Non-pigmented ciliary epithelial cell (primary cell): Measurements from ENCODE around the gene SKIC8.
"Not testable (repeated sequence)": the region's sequence is repeated elsewhere in the genome, so short reads cannot be mapped to it uniquely, and the experiment has no call there.

Experiments used
- DNase-seq: peaks from one replicate; pipeline ENCODE4 v3.0.0-alpha.2; 2010; ENCODE audit warnings: low read depth

SKIC8 gene

GRCh38 chr15:78251136-78251535 is 48.3 kb downstream of the SKIC8 start:
- no peak for DNase-seq

DNA sequence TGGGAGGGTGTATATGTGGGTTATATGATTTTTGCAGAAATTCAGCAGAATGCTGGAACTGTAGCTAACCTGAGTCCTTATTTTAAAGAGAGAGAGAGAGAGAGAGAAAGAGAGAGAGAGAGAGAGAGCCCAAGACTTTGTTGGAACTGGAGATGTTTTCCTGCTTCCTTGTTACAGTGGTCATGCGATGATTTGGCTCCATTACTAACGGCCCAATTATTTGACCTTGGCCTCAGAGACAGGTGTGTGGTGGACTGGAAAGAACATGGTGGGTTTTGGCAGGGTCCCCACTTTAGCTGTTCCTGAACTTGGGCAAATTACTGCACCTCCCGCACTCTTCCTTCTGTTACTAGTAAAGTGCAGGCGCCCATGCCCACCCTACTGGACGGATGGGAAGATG is 50.3 kb downstream of the SKIC8 start:
- DNase-seq: no peak

- DNase-seq: no peak
These were observed 51.5 kb downstream of the SKIC8 start for GRCh38 chr15:78247911-78248310.

- not testable (repeated sequence) for DNase-seq
These were observed 53.3 kb downstream of the SKIC8 start for GRCh38 chr15:78245976-78246620.

DNA sequence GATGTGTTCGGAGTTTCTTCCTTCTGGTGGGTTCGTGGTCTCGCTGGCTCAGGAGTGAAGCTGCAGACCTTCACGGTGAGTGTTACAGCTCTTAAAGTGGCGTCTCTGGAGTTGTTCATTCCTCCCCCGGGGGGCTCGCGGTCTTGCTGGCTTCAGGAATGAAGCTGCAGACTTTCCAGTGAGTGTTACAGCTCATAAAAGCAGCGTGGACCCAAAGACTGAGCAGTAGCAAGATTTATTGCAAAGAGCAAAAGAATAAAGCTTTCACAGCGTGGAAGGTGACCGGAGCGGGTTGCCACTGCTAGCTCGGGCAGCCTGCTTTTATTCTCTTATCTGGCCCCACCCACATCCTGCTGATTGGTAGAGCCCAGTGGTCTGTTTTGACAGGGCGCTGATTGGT is 54.0 kb downstream of the SKIC8 start:
- DNase-seq: not testable (repeated sequence)

GRCh38 chr15:78244893-78245292 is 54.5 kb downstream of the SKIC8 start:
- no peak for DNase-seq

- DNase-seq: no peak
These were observed 55.3 kb downstream of the SKIC8 start for GRCh38 chr15:78244101-78244500.

DNA sequence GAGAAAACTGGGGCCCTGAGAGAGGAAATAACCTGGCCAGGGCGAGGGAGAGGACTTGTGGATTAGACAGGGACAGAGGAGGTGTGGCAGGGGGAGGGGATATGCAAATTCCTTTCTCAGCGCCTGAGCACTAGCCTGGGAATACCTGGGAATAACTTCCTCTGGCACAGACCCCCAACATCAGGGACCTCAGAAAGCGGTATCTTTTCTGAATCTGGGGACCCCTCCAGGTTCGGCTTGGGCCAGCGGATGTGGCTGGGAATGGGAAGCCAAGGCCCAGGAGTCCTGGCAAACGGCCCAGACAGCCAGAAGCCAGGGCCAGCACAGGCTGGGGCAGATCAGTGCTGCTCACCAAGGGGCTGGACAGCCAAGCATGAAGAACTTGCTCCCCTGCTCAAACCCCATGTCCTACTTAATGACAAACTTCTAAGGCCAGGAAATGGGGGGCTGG is 55.9 kb downstream of the SKIC8 start:
- DNase-seq: no peak

- DNase-seq: no peak
These were observed 56.4 kb downstream of the SKIC8 start for GRCh38 chr15:78243058-78243457.

- DNase-seq: no peak
These were observed 57.3 kb downstream of the SKIC8 start for GRCh38 chr15:78242128-78242527.

DNA sequence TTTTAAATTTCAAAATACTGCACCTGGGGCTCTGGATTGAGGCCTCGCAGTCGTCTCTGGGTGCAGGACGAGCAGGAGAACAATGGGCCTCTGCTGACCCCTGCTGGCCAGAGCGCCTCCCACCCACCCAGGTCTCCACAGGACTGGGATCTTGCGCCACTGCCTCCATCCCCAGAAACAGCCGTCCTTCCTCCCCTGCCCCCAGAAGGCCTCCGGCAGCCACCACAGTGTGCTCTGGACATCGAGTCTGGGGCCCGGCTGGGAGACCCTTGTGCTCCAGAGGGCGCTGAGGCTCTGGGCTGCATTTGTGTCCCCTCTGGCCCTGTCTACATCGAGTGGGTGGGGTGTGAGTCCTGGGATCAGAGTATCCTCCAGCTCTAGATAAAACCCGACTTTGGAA is 58.4 kb downstream of the SKIC8 start:
- DNase-seq: peak; percentile 17

- DNase-seq: no peak
These were observed 59.6 kb downstream of the SKIC8 start for GRCh38 chr15:78239811-78240210.

GRCh38 chr15:78237146-78237545 is 62.3 kb downstream of the SKIC8 start:
- no peak for DNase-seq

DNA sequence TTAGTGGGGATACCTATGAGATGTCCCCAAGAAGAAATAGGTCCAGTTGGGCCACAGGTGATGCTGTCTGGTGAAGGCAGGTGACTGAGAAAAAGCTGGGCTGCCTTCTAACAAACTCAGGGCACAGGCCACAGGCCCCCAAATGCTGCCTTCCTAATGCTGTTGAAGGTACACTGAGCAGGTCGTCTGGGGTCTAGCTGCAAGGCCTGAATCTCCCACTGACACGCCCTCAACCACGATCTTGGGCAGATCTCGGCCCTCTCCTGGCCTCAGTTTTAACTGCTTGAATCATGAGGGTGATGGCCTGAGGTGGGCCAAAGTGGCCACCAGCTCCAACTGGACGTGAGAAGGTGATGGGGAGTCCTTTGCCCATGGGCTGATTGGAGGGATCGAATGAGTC is 62.9 kb downstream of the SKIC8 start:
- no peak for DNase-seq

- no peak for DNase-seq
These were observed 64.8 kb downstream of the SKIC8 start, which contains the start of gene ACSBG1 for GRCh38 chr15:78234515-78235040. Gene ACSBG1 (minus strand): TSS chr15:78234565. CDS start chr15:78234501, 64 bp downstream.

GRCh38 chr15:78233496-78233895 is 65.9 kb downstream of the SKIC8 start:
- no peak for DNase-seq
